ENCODE results near the gene LRRC32.

DNA sequence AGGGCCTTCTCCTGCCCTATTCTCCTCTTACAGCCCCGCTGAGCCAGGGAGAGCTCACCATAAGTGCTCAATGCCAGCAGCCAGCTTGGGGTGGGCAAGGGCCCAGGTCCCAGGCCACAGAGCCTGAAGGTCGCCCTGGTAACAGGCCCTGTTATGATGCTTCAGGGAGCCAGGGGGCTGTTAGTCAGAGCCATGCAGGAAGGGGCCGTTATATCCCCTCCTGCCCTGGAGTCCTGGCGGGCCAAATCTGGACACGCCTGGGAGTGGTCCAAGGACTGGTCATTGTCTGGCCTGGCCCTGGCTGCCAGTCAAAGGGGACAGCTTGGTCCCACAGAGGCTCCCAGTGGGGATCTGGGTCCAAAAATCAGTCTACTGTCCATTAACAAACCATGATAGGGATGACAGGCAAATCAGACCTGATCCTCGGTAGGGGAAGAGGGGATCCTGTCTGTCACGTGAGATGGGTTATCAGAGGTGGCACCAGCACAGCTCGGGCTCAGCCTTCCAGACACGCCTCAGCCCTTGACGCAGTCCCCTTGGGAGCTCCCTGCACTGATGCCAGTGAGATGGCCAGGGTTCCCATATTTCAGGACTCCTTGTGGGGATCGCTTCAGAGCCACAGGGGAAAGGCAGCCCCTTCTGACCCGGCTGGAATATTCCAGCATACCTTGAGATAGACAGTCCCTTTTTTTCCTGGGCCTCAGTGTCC, 55.9 kb downstream of the LRRC32 start:
- TF ChIP-seq ZNF76 (CRISPR knock-in tag; IDR thresholded peaks at IDR 0.05; ENCODE audit: borderline replicate concordance) (no peak), LEF1 (IDR thresholded peaks at IDR 0.05) (no peak), NCOR1 (IDR thresholded peaks at IDR 0.05) (no peak), TCF7L2 (IDR thresholded peaks at IDR 0.05; ENCODE audit: low read depth, low read length) (no peak)
- TF ChIP-seq, protein P1, sequence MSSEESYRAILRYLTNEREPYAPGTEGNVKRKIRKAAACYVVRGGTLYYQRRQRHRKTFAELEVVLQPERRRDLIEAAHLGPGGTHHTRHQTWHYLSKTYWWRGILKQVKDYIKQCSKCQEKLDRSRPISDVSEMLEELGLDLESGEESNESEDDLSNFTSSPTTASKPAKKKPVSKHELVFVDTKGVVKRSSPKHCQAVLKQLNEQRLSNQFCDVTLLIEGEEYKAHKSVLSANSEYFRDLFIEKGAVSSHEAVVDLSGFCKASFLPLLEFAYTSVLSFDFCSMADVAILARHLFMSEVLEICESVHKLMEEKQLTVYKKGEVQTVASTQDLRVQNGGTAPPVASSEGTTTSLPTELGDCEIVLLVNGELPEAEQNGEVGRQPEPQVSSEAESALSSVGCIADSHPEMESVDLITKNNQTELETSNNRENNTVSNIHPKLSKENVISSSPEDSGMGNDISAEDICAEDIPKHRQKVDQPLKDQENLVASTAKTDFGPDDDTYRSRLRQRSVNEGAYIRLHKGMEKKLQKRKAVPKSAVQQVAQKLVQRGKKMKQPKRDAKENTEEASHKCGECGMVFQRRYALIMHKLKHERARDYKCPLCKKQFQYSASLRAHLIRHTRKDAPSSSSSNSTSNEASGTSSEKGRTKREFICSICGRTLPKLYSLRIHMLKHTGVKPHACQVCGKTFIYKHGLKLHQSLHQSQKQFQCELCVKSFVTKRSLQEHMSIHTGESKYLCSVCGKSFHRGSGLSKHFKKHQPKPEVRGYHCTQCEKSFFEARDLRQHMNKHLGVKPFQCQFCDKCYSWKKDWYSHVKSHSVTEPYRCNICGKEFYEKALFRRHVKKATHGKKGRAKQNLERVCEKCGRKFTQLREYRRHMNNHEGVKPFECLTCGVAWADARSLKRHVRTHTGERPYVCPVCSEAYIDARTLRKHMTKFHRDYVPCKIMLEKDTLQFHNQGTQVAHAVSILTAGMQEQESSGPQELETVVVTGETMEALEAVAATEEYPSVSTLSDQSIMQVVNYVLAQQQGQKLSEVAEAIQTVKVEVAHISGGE (CRISPR knock-in tag; IDR thresholded peaks at IDR 0.05), result no peak
